Neural progenitor cell (in vitro differentiated cells): ENCODE results near the gene KDELR1.

Source experiments
- EZH2 ChIP-seq: fragments of 200-600 bp; sonication (generic); IDR thresholded peaks from 2 replicates; pipeline ENCODE4 v1.6.1; 2017; ENCODE audit warnings: antibody characterized with exemption, mild to moderate bottlenecking, moderate library complexity
- TF ChIP-seq, protein P1 (sequence below): fragments of 200-600 bp; sonication (generic); IDR thresholded peaks from 2 replicates; pipeline ENCODE4 v1.5.1; 2017; ENCODE audit warnings: antibody characterized with exemption, mild to moderate bottlenecking

- TF ChIP-seq, protein P1, sequence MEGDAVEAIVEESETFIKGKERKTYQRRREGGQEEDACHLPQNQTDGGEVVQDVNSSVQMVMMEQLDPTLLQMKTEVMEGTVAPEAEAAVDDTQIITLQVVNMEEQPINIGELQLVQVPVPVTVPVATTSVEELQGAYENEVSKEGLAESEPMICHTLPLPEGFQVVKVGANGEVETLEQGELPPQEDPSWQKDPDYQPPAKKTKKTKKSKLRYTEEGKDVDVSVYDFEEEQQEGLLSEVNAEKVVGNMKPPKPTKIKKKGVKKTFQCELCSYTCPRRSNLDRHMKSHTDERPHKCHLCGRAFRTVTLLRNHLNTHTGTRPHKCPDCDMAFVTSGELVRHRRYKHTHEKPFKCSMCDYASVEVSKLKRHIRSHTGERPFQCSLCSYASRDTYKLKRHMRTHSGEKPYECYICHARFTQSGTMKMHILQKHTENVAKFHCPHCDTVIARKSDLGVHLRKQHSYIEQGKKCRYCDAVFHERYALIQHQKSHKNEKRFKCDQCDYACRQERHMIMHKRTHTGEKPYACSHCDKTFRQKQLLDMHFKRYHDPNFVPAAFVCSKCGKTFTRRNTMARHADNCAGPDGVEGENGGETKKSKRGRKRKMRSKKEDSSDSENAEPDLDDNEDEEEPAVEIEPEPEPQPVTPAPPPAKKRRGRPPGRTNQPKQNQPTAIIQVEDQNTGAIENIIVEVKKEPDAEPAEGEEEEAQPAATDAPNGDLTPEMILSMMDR, result no peak
- no peak for TF ChIP-seq EZH2
Observed at GRCh38 chr19:48392860-48393558, 1.7 kb upstream of the KDELR1 start.
